Nephron progenitor cell (in vitro differentiated cells): Measurements from ENCODE around the gene ADAM23.

Experiments
- DNase-seq: peaks from one replicate; pipeline ENCODE4 v3.0.0; 2021
- H3K27ac Mint-ChIP-seq: 2 replicates; pipeline ENCODE4 v1.8.0; 2021; ENCODE audit warnings: mild to moderate bottlenecking, moderate library complexity, mixed read lengths
- H3K27me3 Mint-ChIP-seq: 2 replicates; pipeline ENCODE4 v1.8.0; 2021; ENCODE audit warnings: mild to moderate bottlenecking, low read depth, mixed read lengths; ENCODE audit not compliant: poor library complexity
- H3K36me3 Mint-ChIP-seq: 2 replicates; pipeline ENCODE4 v1.8.0; 2021; ENCODE audit warnings: low read depth, mixed read lengths
- H3K4me1 Mint-ChIP-seq: 2 replicates; pipeline ENCODE4 v1.8.0; 2021; ENCODE audit warnings: mixed read lengths
- H3K4me3 Mint-ChIP-seq: 2 replicates; pipeline ENCODE4 v1.8.0; 2021; ENCODE audit warnings: mild to moderate bottlenecking, moderate library complexity, mixed read lengths
- H3K9me3 Mint-ChIP-seq: 2 replicates; pipeline ENCODE4 v1.8.0; 2021; ENCODE audit warnings: mild to moderate bottlenecking, moderate library complexity, mixed read lengths
- CTCF ChIP-seq: fragments of 200-600 bp; sonication (generic); IDR thresholded peaks from 2 replicates; pipeline ENCODE4 v1.5.0; 2021; ENCODE audit warnings: antibody characterized with exemption

ADAM23 gene

GRCh38 chr2:206642075-206643025 lies 199.0 kb downstream of the ADAM23 start, which contains the start of gene FAM237A:
FAM237A (plus strand) TSS chr2:206642487; CDS start chr2:206644237, 1,750 bp downstream.
- no peaks in the 10 kb centered on the region for H3K4me1 Mint-ChIP-seq

GRCh38 chr2:206647985-206648384 lies 204.7 kb downstream of the ADAM23 start:
- no peak overlapping the region for H3K4me3 Mint-ChIP-seq
- no peak for TF ChIP-seq CTCF
- H3K27me3 Mint-ChIP-seq = peaks cover 17% of the 10 kb centered on the region
- DNase-seq = no peak
- H3K27ac Mint-ChIP-seq = no peak overlapping the region
- H3K4me1 Mint-ChIP-seq = no peaks in the 10 kb centered on the region
- H3K9me3 Mint-ChIP-seq = no peaks in the 10 kb centered on the region
- no peaks in the 10 kb centered on the region for H3K36me3 Mint-ChIP-seq

More at GRCh38 chr2:206642075-206643025, 199.0 kb downstream of the ADAM23 start, which contains the start of gene FAM237A:
- Mint-ChIP-seq H3K36me3 (no peaks in the 10 kb centered on the region), H3K4me3 (peak within 1 kb of the TSS; percentile 70), H3K27me3 (peaks cover 4% of the 10 kb centered on the region), H3K27ac (no peak within 1 kb of the TSS), H3K9me3 (no peaks in the 10 kb centered on the region)
- no peak for TF ChIP-seq CTCF
- DNase-seq = peak; percentile 82

- TF ChIP-seq CTCF = no peak
- no peak overlapping the region for H3K27ac Mint-ChIP-seq
- H3K36me3 Mint-ChIP-seq = no peaks in the 10 kb centered on the region
- no peaks in the 10 kb centered on the region for H3K4me1 Mint-ChIP-seq
- H3K4me3 Mint-ChIP-seq = no peak overlapping the region
- DNase-seq = no peak
- H3K9me3 Mint-ChIP-seq = peaks cover 12% of the 10 kb centered on the region
- H3K27me3 Mint-ChIP-seq = peaks cover 11% of the 10 kb centered on the region
Measured at GRCh38 chr2:206657087-206657486, 213.8 kb downstream of the ADAM23 start.

- Mint-ChIP-seq H3K27me3 (peaks cover 13% of the 10 kb centered on the region), H3K27ac (no peak overlapping the region), H3K36me3 (no peaks in the 10 kb centered on the region), H3K9me3 (no peaks in the 10 kb centered on the region), H3K4me3 (no peak overlapping the region), H3K4me1 (no peaks in the 10 kb centered on the region)
- no peak for TF ChIP-seq CTCF
- no peak for DNase-seq
Measured at GRCh38 chr2:206665251-206665650, 221.9 kb downstream of the ADAM23 start.
